ENCODE measurements around the gene BRD3.
"Not testable (repeated sequence)": the region's sequence is repeated elsewhere in the genome, so short reads cannot be mapped to it uniquely, and the experiment has no call there.

- not testable (repeated sequence) for TF ChIP-seq CTCF, POLR2A (IDR thresholded peaks at IDR 0.05)
Measured at GRCh38 chr9:134072683-134073082, 4.9 kb upstream of the BRD3 start.

Data from adrenal gland (tissue), 5 donors.